MM.1S (cell line): Measurements from ENCODE around the gene LRIT1.

ENCODE experiments used
- DNase-seq: peaks from one replicate; pipeline ENCODE4 v3.0.0-alpha.2; 2015
- H2AFZ ChIP-seq: fragments of 300-600 bp; sonication (generic); 2 replicates; pipeline ENCODE4 v1.6.0; 2016; ENCODE audit warnings: antibody characterized with exemption, low read length
- H3F3A ChIP-seq: fragments of 300-600 bp; sonication (generic); 2 replicates; pipeline ENCODE4 v1.6.1; 2016; ENCODE audit warnings: mild to moderate bottlenecking, antibody characterized with exemption, low read length, moderate library complexity, mixed read lengths; ENCODE audit not compliant: insufficient read depth
- H3K27ac ChIP-seq: fragments of 300-600 bp; sonication (generic); 2 replicates; pipeline ENCODE4 v1.5.1; 2016; ENCODE audit warnings: mild to moderate bottlenecking, low read length
- H3K27me3 ChIP-seq: fragments of 300-600 bp; sonication (generic); replicated peaks from 2 replicates; pipeline ENCODE4 v1.6.0; 2016; ENCODE audit warnings: low read length; ENCODE audit not compliant: insufficient read depth
- H3K36me3 ChIP-seq: fragments of 300-600 bp; sonication (generic); replicated peaks from 2 replicates; pipeline ENCODE4 v1.6.1; 2016; ENCODE audit warnings: mild to moderate bottlenecking, low read length, mixed read lengths; ENCODE audit not compliant: insufficient read depth
- H3K4me1 ChIP-seq: fragments of 300-600 bp; sonication (generic); 2 replicates; pipeline ENCODE4 v1.6.1; 2016; ENCODE audit warnings: low read length, mixed read lengths
- H3K4me2 ChIP-seq: fragments of 300-600 bp; sonication (generic); 2 replicates; pipeline ENCODE4 v1.6.0; 2016; ENCODE audit warnings: low read depth, low read length
- H3K4me3 ChIP-seq: fragments of 300-600 bp; sonication (generic); 2 replicates; pipeline ENCODE4 v1.5.1; 2016; ENCODE audit warnings: low read length, mixed read lengths
- H3K79me2 ChIP-seq: fragments of 300-600 bp; sonication (generic); 2 replicates; pipeline ENCODE4 v1.6.1; 2016; ENCODE audit warnings: mixed run types, low read length, mixed read lengths
- H3K9ac ChIP-seq: fragments of 300-600 bp; sonication (generic); 2 replicates; pipeline ENCODE4 v1.6.1; 2016; ENCODE audit warnings: low read length, mixed read lengths
- H3K9me2 ChIP-seq: fragments of 300-600 bp; sonication (generic); replicated peaks from 2 replicates; pipeline ENCODE4 v1.6.1; 2016; ENCODE audit warnings: mild to moderate bottlenecking, low read length, mixed read lengths; ENCODE audit not compliant: insufficient read depth
- H3K9me3 ChIP-seq: fragments of 300-600 bp; sonication (generic); replicated peaks from 2 replicates; pipeline ENCODE4 v1.6.1; 2016; ENCODE audit warnings: mild to moderate bottlenecking, low read length, mixed read lengths; ENCODE audit not compliant: insufficient read depth
- H4K20me1 ChIP-seq: fragments of 300-600 bp; sonication (generic); 2 replicates; pipeline ENCODE4 v1.6.1; 2016; ENCODE audit warnings: mild to moderate bottlenecking, low read length, moderate library complexity, mixed read lengths; ENCODE audit not compliant: insufficient read depth
- CTCF ChIP-seq: fragments of 300-600 bp; sonication (generic); IDR thresholded peaks from 2 replicates; pipeline ENCODE4 v1.5.1; 2016; ENCODE audit warnings: antibody characterized with exemption, low read length, mixed read lengths
- EZH2 ChIP-seq: fragments of 300-600 bp; sonication (generic); optimal IDR thresholded peaks from 2 replicates; pipeline ENCODE3; 2017; ENCODE audit warnings: low read depth, mild to moderate bottlenecking, antibody characterized with exemption, low read length, mixed read lengths
- EZH2phosphoT487 ChIP-seq: fragments of 300-600 bp; sonication (generic); IDR thresholded peaks from 2 replicates; pipeline ENCODE4 v1.6.1; 2018; ENCODE audit warnings: antibody characterized with exemption, low read length

The LRIT1 gene

GRCh38 chr10:84200537-84201243, 40.7 kb downstream of the LRIT1 start:
- H3K9ac ChIP-seq, result no peak overlapping the region
- no peak for TF ChIP-seq EZH2phosphoT487
- TF ChIP-seq CTCF, result no peak
- no peak for TF ChIP-seq EZH2
- DNase-seq, result no peak
- H3K79me2 ChIP-seq, result no peaks in the 10 kb centered on the region
- no peaks in the 10 kb centered on the region for H3K9me2 ChIP-seq
- no peak overlapping the region for H3K27ac ChIP-seq
- no peak overlapping the region for H2AFZ ChIP-seq
- no peak overlapping the region for H3K4me3 ChIP-seq
- no peaks in the 10 kb centered on the region for H3K27me3 ChIP-seq
- H3K36me3 ChIP-seq, result no peaks in the 10 kb centered on the region
- H4K20me1 ChIP-seq, result no peaks in the 10 kb centered on the region
- H3F3A ChIP-seq, result no peaks in the 10 kb centered on the region
- no peak overlapping the region for H3K4me2 ChIP-seq
- H3K4me1 ChIP-seq, result no peaks in the 10 kb centered on the region
- no peaks in the 10 kb centered on the region for H3K9me3 ChIP-seq

- H3K27me3 ChIP-seq, result no peaks in the 10 kb centered on the region
- H2AFZ ChIP-seq, result no peak overlapping the region
- no peaks in the 10 kb centered on the region for H3K36me3 ChIP-seq
- no peaks in the 10 kb centered on the region for H3K9me2 ChIP-seq
- DNase-seq, result no peak
- H3K4me3 ChIP-seq, result no peak overlapping the region
- H3K4me2 ChIP-seq, result no peak overlapping the region
- no peaks in the 10 kb centered on the region for H3F3A ChIP-seq
- no peak overlapping the region for H3K9ac ChIP-seq
- H4K20me1 ChIP-seq, result no peaks in the 10 kb centered on the region
- no peak overlapping the region for H3K27ac ChIP-seq
- no peak for TF ChIP-seq CTCF
- no peak for TF ChIP-seq EZH2
- TF ChIP-seq EZH2phosphoT487, result no peak
- no peaks in the 10 kb centered on the region for H3K4me1 ChIP-seq
- no peaks in the 10 kb centered on the region for H3K9me3 ChIP-seq
- no peaks in the 10 kb centered on the region for H3K79me2 ChIP-seq
These were observed 43.0 kb downstream of the LRIT1 start for GRCh38 chr10:84198206-84198915.

DNA sequence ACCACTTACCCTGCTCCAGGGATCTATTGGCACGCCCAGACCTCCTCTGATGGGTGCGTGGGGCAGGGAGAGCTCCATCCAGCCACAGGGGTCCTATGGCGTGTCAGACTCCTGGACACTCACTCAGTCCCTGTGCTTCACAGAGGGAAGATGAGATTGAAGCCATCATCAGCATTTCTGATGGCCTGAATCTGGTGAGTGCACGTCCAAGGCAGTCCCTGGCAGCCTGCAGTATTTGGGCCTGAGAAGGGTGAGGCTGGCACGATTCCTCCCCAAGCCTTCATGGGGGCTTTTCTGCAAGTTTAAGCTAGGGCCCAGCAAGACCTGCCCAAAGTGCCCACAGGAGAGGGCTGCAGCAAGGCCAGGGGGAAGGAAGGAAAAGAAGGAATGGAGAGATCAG, 43.7 kb downstream of the LRIT1 start:
- no peak for DNase-seq
- H3K4me1 ChIP-seq, result no peaks in the 10 kb centered on the region
- no peak for TF ChIP-seq EZH2phosphoT487
- no peak for TF ChIP-seq CTCF
- no peak for TF ChIP-seq EZH2

More for the DNA sequence above, 43.7 kb downstream of the LRIT1 start:
- Histone ChIP-seq H3K9ac (no peak overlapping the region), H2AFZ (no peak overlapping the region), H3K9me3 (no peaks in the 10 kb centered on the region), H3F3A (no peaks in the 10 kb centered on the region), H3K4me2 (no peak overlapping the region), H3K27me3 (no peaks in the 10 kb centered on the region), H3K36me3 (no peaks in the 10 kb centered on the region), H3K79me2 (no peaks in the 10 kb centered on the region), H3K4me3 (no peak overlapping the region), H4K20me1 (no peaks in the 10 kb centered on the region), H3K9me2 (no peaks in the 10 kb centered on the region), H3K27ac (no peak overlapping the region)
